SK-N-SH (cell line): ENCODE results near the gene KCTD21. TPM values are rescaled to one million over a fixed set of nuclear protein-coding genes. Genes with fewer than 3 reads are reported as not detected.

ENCODE experiments used
- CTCF ChIA-PET: fragments of 300-600, 350-600 bp; formaldehyde crosslinking; extraction: SDS; loops from one replicate; lab custom pipeline; 2021; lab: Yijun Ruan, JAX
- POLR2A ChIA-PET: fragments of 350-600 bp; sonication (Branson Sonifier 250); formaldehyde crosslinking; extraction: SDS; loops from one replicate; lab custom pipeline; 2020; ENCODE audit warnings: antibody characterized with exemption, inconsistent platforms; lab: Yijun Ruan, JAX
- DNase-seq: peaks from one replicate; pipeline ENCODE4 v3.0.0; 2012
- H2AFZ ChIP-seq: fragments of 200-600 bp; sonication (generic); 2 replicates; pipeline ENCODE4 v1.8.1; 2016; ENCODE audit warnings: antibody characterized with exemption, mild to moderate bottlenecking, low read depth
- H3F3A ChIP-seq: fragments of 200-600 bp; sonication (generic); replicated peaks from 2 replicates; pipeline ENCODE3; 2016; ENCODE audit warnings: antibody characterized with exemption, mild to moderate bottlenecking; ENCODE audit not compliant: insufficient read depth
- H3K27ac ChIP-seq, 2 experiments: fragments of 200-500 bp in 1 of 2; fragments of 200-600 bp in 1 of 2; sonication (Bioruptor generic) in 1 of 2; sonication (generic), shearing (Covaris generic) in 1 of 2; 2 replicates each; pipeline versions ENCODE4 v1.5.1 to v1.6.1; 2014 to 2016; ENCODE audit warnings: low read depth in 2 of 2, inconsistent platforms in 1 of 2, low read length in 1 of 2, mild to moderate bottlenecking in 1 of 2, mixed read lengths in 1 of 2
- H3K27me3 ChIP-seq: fragments of 200-600 bp; sonication (generic), shearing (Covaris generic); 2 replicates; pipeline ENCODE4 v1.6.1; 2016; ENCODE audit warnings: mixed run types; ENCODE audit not compliant: insufficient read depth
- H3K36me3 ChIP-seq, 2 experiments: fragments of 200-500 bp in 1 of 2; fragments of 200-600 bp in 1 of 2; sonication (Bioruptor generic) in 1 of 2; sonication (generic) in 1 of 2; replicated peaks in 1 of 2; 2 replicates each; pipeline versions ENCODE3 to v1.5.1; 2014 to 2016; ENCODE audit warnings: low read length in 1 of 2, mild to moderate bottlenecking in 1 of 2; ENCODE audit not compliant: insufficient read depth in 2 of 2, control insufficient read depth in 1 of 2
- H3K4me1 ChIP-seq, 2 experiments: fragments of 200-500 bp in 1 of 2; fragments of 200-600 bp in 1 of 2; sonication (Bioruptor generic) in 1 of 2; sonication (generic), shearing (Covaris generic) in 1 of 2; 2 replicates each; pipeline versions ENCODE4 v1.5.1 to v1.6.1; 2014 to 2016; ENCODE audit warnings: low read depth in 1 of 2, low read length in 1 of 2, mixed run types in 1 of 2; ENCODE audit not compliant: insufficient read depth in 2 of 2, control insufficient read depth in 1 of 2
- H3K4me2 ChIP-seq: fragments of 200-600 bp; sonication (generic), shearing (Covaris generic); 2 replicates; pipeline ENCODE4 v1.6.1; 2017; ENCODE audit warnings: mixed run types
- H3K4me3 ChIP-seq, 2 experiments: fragments of 200-500 bp in 1 of 2; fragments of 200-600 bp in 1 of 2; sonication (Bioruptor generic) in 1 of 2; sonication (generic), shearing (Covaris generic) in 1 of 2; 2 replicates each; pipeline versions ENCODE4 v1.5.1 to v1.8.1; 2014 to 2016; ENCODE audit warnings: low read depth in 2 of 2, inconsistent platforms in 1 of 2, low read length in 1 of 2, mild to moderate bottlenecking in 1 of 2, mixed read lengths in 1 of 2, moderate library complexity in 1 of 2
- H3K79me2 ChIP-seq: fragments of 200-600 bp; sonication (generic); 2 replicates; pipeline ENCODE4 v1.8.1; 2017; ENCODE audit warnings: mild to moderate bottlenecking; ENCODE audit not compliant: insufficient read depth
- H3K9ac ChIP-seq: fragments of 200-600 bp; sonication (generic); 2 replicates; pipeline ENCODE4 v1.6.1; 2017; ENCODE audit warnings: mixed run types
- H3K9me2 ChIP-seq: fragments of 200-600 bp; sonication (generic); 2 replicates; pipeline ENCODE4 v1.6.1; 2017; ENCODE audit warnings: mixed run types
- H3K9me3 ChIP-seq: fragments of 200-600 bp; sonication (generic); 2 replicates; pipeline ENCODE4 v1.6.1; 2017; ENCODE audit warnings: mixed run types, mild to moderate bottlenecking, moderate library complexity
- H4K20me1 ChIP-seq: fragments of 200-600 bp; sonication (generic); 2 replicates; pipeline ENCODE4 v1.6.1; 2017; ENCODE audit warnings: mild to moderate bottlenecking, mixed run types; ENCODE audit not compliant: insufficient read depth
- CHD2 ChIP-seq: fragments of 150-350 bp; IDR thresholded peaks from 2 replicates; pipeline ENCODE4 v1.6.1; 2018; ENCODE audit warnings: low read length; ENCODE audit not compliant: partially characterized antibody
- CTCF ChIP-seq: fragments of 200-600 bp; sonication (generic); IDR thresholded peaks from 2 replicates; pipeline ENCODE4 v1.6.1; 2017; ENCODE audit warnings: antibody characterized with exemption, mild to moderate bottlenecking, moderate library complexity
- EP300 ChIP-seq, 2 experiments: IDR thresholded peaks; 2 replicates each; pipeline versions ENCODE4 v1.4.0 to v1.6.1; 2012; ENCODE audit warnings: borderline replicate concordance in 1 of 2, low read depth in 1 of 2, low read length in 1 of 2
- FOSL2 ChIP-seq: IDR thresholded peaks from 2 replicates; pipeline ENCODE4 v1.4.0; 2012; ENCODE audit warnings: low read depth, mild to moderate bottlenecking, moderate library complexity, borderline replicate concordance
- GABPA ChIP-seq: IDR thresholded peaks from 2 replicates; pipeline ENCODE4 v1.4.0; 2012; ENCODE audit warnings: low read depth, mild to moderate bottlenecking
- GATA2 ChIP-seq: sonication (generic); formaldehyde crosslinking; IDR thresholded peaks from 2 replicates; pipeline ENCODE4 v1.5.0; 2020; ENCODE audit warnings: mild to moderate bottlenecking, missing genetic modification reagents
- JUND ChIP-seq: IDR thresholded peaks from 2 replicates; pipeline ENCODE4 v1.4.0; 2012
- MXI1 ChIP-seq: IDR thresholded peaks from 2 replicates; pipeline ENCODE4 v1.6.1; 2012; ENCODE audit warnings: mild to moderate bottlenecking, low read depth, low read length, improper control_type of control experiment
- NRF1 ChIP-seq: IDR thresholded peaks from 2 replicates; pipeline ENCODE4 v1.6.1; 2012; ENCODE audit warnings: low read depth, mild to moderate bottlenecking, low read length
- REST ChIP-seq: IDR thresholded peaks from 2 replicates; pipeline ENCODE4 v1.6.1; 2012; ENCODE audit warnings: mild to moderate bottlenecking, low read depth, low read length, moderate library complexity
- SIN3A ChIP-seq: IDR thresholded peaks from 2 replicates; pipeline ENCODE4 v1.6.1; 2012; ENCODE audit warnings: low read depth, mild to moderate bottlenecking, low read length, moderate library complexity, borderline replicate concordance
- TEAD4 ChIP-seq: IDR thresholded peaks from 2 replicates; pipeline ENCODE4 v1.4.0; 2012; ENCODE audit warnings: mild to moderate bottlenecking, borderline replicate concordance; ENCODE audit not compliant: insufficient read depth
- USF2 ChIP-seq: fragments of 150-350 bp; IDR thresholded peaks from 2 replicates; pipeline ENCODE4 v1.6.1; 2017; ENCODE audit warnings: antibody characterized with exemption, low read length, low read depth, borderline replicate concordance
- ZBTB33 ChIP-seq: IDR thresholded peaks from 2 replicates; pipeline ENCODE4 v1.4.0; 2012; ENCODE audit warnings: low read depth, borderline replicate concordance
- WGBS: methylation state at CpG from one replicate; pipeline ENCODE4 v1.1.6; 2017; ENCODE audit warnings: low lambda C conversion rate; 5-methylcytosine and 5-hydroxymethylcytosine counted together
- polyA plus RNA-seq, 3 experiments: library from polyadenylated mRNA; depleted of rRNA; stranded (reverse); fragments of >200 nt; gene quantifications; 2 replicates each; pipeline ENCODE4 v1.2.3, GENCODE V29; 2012

Gene KCTD21
- polyA plus RNA-seq, 1 of the 3 experiments (the other 2 are of a cell fraction): 5.0 TPM

GRCh38 chr11:78218707-78219492 lies 30.5 kb upstream of the KCTD21 start:
- ChIA-PET POLR2A (no interaction called here), CTCF (interaction anchor here (1.0 to 4.0 kb wide), 5 partner anchors 9 to 345 kb away, joined by 3 to 13 read pairs (median 3); no protein-coding TSS in a partner anchor)
- no peak for TF ChIP-seq GATA2
- no peak for TF ChIP-seq JUND
- no peak for TF ChIP-seq CTCF
- TF ChIP-seq ZBTB33: no peak
- no peak for TF ChIP-seq USF2
- no peak for TF ChIP-seq EP300 (IDR thresholded peaks at IDR 0.05; ENCODE audit: borderline replicate concordance in 1 of 2, low read depth in 1 of 2, low read length in 1 of 2)
- no peaks in the 10 kb centered on the region for H3K9me2 ChIP-seq
- peaks cover 0 to 7% of the 10 kb centered on the region in 2 experiments; a peak in 1 of 4 replicates for H3K4me1 ChIP-seq
- peaks cover 22 to 75% of the 10 kb centered on the region in 2 experiments for H3K36me3 ChIP-seq
- no peak for DNase-seq
- H3K4me3 ChIP-seq: no peak overlapping the region
- H3F3A ChIP-seq: no peaks in the 10 kb centered on the region
- no peaks in the 10 kb centered on the region for H3K9me3 ChIP-seq
- H4K20me1 ChIP-seq: no peaks in the 10 kb centered on the region
- H3K9ac ChIP-seq: no peak overlapping the region
- no peak overlapping the region for H3K4me2 ChIP-seq
- no peaks in the 10 kb centered on the region for H3K27me3 ChIP-seq
- H3K79me2 ChIP-seq: no peaks in the 10 kb centered on the region
- H3K27ac ChIP-seq: no peak overlapping the region; a peak in 1 of 4 replicates
- 92% methylated on average over 11 of the region's 11 CpGs for WGBS
- no peak overlapping the region for H2AFZ ChIP-seq

GRCh38 chr11:78217650-78218541 lies 29.5 kb upstream of the KCTD21 start:
- no peaks in the 10 kb centered on the region for H3K27me3 ChIP-seq
- no peak overlapping the region for H3K4me2 ChIP-seq
- peaks cover 8% of the 10 kb centered on the region; the same call in 1 of the 2 replicates for H3K79me2 ChIP-seq
- 89% methylated on average over 14 of the region's 14 CpGs for WGBS
- peaks cover 0 to 7% of the 10 kb centered on the region in 2 experiments; a peak in 1 of 4 replicates for H3K4me1 ChIP-seq
- no peak overlapping the region for H2AFZ ChIP-seq
- no peaks in the 10 kb centered on the region for H3F3A ChIP-seq
- H3K9me2 ChIP-seq: no peaks in the 10 kb centered on the region
- DNase-seq: no peak
- no peaks in the 10 kb centered on the region for H3K9me3 ChIP-seq
- no peak overlapping the region for H3K4me3 ChIP-seq
- H3K27ac ChIP-seq: no peak overlapping the region; a peak in 1 of 4 replicates
- H3K9ac ChIP-seq: no peak overlapping the region
- ChIA-PET CTCF (interaction anchor here (2.8 to 4.0 kb wide), 2 partner anchors 10 to 346 kb away, joined by 12 to 13 read pairs; no protein-coding TSS in a partner anchor), POLR2A (no interaction called here)
- H4K20me1 ChIP-seq: peaks cover under 1% of the 10 kb centered on the region; the same call in 1 of the 2 replicates
- H3K36me3 ChIP-seq: peaks cover 16 to 74% of the 10 kb centered on the region in 2 experiments
- TF ChIP-seq NRF1: no peak
- no peak for TF ChIP-seq REST
- no peak for TF ChIP-seq GABPA
- no peak for TF ChIP-seq MXI1
- no peak for TF ChIP-seq SIN3A
- no peak for TF ChIP-seq TEAD4
- TF ChIP-seq GATA2: no peak
- no peak for TF ChIP-seq EP300 (IDR thresholded peaks at IDR 0.05; ENCODE audit: borderline replicate concordance in 1 of 2, low read depth in 1 of 2, low read length in 1 of 2)
- TF ChIP-seq FOSL2: no peak
- TF ChIP-seq CHD2: no peak
